GM19438 (cell line): ENCODE measurements around the gene MTUS2.

Experiments used
- ATAC-seq: cut with Tn5 transposase; IDR thresholded peaks from one replicate; pipeline ENCODE4 v1.9.1; 2021; ENCODE audit warnings: low read depth; ENCODE audit not compliant: unreplicated experiment

Gene MTUS2

GRCh38 chr13:29535663-29536655 lies 715.8 kb downstream of the MTUS2 start:
- ATAC-seq: no peak

DNA sequence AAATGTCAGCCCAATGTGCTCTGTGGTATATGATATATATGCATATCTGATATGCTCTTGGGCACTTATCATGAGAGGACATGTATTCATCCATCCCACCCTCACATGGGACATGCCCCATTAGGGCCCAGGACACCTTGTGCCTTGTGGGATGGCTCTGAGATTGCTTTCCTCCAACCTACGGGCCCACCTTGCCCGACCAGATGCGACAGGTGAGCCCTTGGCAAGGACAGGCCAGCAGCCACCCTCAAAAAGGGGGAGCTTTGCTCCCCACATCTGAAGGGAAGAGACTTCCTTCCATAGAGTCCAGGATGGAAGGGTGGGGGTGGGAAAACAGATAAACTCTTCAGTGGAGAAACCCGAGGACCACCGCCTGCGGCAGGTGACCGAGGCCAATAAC lies 716.7 kb downstream of the MTUS2 start:
- ATAC-seq: no peak

DNA sequence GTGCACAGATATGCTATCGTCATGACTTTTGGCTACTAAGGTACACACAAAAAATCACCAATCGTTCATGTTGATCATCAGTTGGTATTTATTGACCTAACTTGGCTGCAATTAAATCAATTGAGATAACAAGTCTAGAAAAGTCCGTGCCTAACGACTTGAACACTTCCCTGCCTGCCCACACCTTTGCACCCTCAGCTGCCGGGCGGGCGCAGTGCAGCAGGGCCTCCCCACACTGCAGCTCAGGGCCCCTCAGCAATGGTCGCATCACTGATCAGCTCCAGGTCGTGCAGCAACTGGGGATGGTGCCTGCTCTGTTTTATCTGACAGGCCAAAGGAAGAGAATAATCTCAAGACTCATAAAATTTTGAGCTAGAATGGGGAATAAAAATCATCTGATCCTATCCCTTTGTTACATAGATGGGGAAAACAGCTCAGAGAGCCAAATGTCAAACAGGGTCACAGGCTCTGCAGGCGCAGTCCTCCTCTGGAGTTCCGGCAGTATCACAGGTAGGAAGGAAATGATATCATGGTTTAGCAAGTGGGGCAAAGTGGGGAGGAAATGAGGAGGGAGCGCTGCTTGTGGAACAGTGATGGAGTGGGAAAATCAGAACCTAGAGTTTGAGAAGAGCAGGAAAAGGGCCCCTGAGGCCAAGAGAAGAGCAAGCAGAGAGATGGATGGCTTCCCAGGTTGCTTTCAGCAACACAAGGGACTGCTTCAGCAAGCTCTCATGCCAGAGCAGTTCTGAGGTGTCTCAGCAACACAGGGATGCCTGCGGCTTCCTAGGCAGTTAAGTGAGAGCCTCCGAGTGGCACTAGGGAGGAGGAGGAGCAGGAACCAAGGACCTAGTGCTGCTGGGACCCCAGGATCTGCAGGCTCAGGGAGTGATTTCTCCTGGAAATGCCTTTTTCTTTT lies 717.9 kb downstream of the MTUS2 start:
- no peak for ATAC-seq

DNA sequence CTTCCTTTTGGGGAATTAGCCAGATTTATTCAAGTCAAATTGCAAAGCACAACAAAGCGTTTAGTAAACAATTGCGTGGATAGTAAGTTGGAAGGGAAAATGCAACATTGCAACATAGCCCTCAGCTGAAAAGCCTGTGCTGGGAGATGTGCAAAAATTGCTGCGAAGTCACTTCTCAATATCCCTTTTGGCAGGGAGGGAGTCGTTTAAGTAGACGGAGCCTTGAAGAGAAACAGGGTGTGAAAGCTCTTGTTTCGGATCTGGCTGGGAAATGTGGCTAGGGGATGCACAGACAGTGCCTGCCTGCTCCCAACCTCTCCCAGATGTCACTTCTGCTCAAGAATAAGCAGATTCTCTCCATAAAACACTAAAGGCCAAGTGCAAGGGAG lies 718.5 kb downstream of the MTUS2 start:
- no peak for ATAC-seq

DNA sequence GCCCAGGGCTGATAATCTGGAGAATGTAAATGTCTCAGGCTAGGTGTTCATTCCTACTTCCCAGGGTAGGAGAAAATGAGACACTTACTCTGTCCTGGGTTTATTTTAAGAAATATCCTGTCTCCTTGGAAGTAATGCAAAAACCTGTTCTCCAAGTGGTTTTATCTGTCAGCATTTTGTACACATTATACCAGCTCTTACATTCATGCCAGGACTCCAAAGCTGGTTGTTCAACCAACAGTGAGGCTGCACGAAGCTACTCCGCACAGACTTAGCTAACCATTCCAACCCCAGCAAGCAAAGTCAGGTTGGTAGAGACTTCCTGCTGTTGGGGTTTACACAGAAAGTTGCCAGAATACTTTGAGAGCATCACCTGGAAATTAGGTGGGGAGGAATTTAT lies 719.7 kb downstream of the MTUS2 start:
- no peak for ATAC-seq

DNA sequence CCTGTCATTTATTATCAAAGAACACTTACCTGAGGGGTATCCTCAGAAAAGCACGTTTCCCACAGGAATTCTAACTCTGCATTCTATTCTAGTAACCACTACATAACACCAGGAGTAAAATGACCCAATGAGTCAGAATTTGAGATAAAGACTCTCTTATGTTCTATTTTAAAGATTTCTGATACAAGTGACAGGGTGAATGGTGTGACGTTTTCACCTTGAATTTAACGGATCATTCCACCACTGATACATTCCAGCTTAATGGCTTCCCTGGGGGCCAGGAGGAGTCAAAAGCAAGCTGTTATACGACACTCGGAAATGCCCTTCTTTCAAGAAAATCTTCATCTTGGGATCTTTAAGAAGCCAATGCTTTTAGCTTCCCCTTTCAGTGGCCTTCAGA lies 720.2 kb downstream of the MTUS2 start:
- no peak for ATAC-seq

DNA sequence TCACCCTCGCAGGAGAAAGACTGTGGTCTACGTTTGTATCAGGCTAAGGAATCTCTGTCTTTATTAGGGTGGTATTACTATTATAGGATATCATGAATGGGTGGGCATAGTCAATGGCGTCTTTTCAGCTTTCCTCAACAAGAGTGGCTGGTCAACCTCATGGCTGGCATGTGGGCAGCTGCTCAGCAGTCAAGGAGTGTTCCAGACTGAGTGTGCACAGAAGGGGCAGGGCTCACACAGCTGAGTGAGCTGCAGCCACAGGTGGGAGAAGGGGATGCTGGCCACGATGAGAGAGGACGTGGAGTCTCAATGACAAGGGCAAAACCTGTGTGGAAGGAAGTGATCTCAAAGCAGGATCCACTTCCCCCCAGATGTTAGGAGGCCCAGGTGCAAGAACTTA lies 720.7 kb downstream of the MTUS2 start:
- ATAC-seq: no peak

- no peak for ATAC-seq
These were observed 721.3 kb downstream of the MTUS2 start for GRCh38 chr13:29541400-29541799.

DNA sequence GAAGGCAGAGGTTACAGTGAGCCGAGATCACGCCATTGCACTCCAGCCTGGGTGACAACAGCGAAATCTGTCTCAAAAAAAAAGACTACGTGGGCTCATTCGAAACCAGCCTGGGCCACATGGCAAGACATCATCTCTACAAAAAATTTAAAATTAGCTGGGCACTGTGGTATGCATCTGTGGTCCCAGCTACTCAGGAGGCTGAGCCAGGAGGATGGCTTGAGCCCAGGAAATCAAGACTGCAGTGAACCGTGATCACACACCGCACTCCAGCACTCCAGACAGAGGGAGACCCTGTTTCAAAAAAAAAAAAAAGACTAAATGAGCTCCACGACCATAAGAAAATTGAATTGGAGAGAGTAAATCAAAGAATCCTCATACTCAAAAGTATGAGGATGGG lies 722.2 kb downstream of the MTUS2 start:
- ATAC-seq: no peak

DNA sequence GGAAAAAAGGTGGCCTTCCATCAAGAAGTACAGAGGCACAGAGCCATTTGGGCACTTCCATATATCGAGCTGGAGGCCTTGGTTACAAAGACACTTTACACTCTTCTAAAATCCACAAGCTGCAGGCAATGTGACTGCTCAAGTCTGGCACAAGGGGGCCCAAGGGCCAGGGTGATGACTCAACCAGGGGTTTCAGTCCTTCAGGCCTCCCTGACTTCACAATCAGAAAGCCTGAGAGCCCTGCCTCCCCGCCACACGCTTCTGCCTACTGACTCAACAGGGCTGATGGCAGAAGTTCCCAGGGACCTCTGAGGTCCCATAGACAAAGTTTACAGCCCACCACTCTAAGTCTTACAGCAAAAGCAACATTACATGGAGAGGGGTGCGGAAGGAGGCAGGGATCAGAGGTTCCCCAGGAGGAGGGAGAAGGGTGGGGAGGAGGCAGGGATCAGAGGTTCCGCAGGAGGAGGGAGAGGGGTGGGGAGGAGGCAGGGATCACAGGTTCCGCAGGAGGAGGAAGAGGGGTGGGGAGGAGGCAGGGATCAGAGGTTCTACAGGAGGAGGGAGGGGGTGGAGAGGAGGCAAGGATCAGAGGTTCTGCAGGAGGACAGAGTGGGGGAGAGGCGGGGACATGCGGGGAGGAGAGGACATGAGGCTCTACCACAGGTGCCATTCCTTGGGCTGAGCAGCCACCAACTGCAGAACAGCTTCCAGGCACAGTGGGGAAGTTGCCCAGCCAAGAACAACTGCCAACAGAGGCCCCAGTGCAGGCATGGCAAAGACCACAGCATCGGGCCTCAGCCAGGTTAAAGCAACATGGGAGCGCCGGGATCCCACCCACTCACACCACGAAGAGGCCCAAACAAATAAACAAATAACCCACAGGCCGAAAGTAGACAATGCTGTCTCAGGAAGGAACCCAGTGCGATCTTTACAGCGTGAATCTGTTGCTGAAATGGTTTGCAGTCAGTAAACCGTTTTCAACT lies 723.4 kb downstream of the MTUS2 start:
- ATAC-seq: peak; percentile 92

DNA sequence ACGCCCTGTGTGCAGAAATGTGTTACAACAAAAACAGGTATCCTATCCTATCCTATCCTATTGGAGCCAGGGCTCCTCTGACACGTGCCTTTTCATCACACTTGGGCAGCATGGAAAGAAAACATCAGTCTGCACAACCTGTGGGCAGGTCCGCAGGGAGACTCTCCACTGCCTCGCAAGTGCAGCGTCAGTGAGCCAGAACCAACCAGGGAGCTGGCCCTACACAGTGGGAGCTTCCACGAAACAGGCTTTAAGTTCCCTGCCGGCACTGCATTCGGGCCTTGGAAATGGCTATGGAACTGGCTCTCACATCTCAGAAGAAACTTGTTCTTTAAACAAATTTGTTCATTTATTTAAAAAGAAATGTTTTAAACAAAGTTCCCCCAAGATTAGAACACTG lies 725.8 kb downstream of the MTUS2 start:
- no peak for ATAC-seq

DNA sequence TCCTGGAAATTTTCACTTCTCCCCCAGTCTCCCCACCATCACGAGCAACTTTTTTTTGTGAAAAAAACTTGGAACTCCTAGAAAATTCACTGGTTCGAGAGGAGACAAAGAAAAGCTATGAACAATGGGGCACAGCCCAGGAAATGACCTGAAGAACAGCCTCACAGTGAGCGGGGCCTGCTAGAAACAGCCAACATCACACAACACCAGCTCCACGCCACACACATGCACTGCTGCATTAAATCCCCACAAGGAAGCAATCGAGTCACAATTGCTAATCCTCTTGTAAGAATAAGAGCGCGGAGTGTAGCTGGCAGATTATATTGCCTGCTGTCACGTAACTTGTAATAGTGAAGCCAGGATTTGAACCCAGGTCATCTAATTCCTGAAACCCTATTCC lies 726.5 kb downstream of the MTUS2 start:
- no peak for ATAC-seq

GRCh38 chr13:29547153-29547552 lies 727.0 kb downstream of the MTUS2 start:
- ATAC-seq: no peak

DNA sequence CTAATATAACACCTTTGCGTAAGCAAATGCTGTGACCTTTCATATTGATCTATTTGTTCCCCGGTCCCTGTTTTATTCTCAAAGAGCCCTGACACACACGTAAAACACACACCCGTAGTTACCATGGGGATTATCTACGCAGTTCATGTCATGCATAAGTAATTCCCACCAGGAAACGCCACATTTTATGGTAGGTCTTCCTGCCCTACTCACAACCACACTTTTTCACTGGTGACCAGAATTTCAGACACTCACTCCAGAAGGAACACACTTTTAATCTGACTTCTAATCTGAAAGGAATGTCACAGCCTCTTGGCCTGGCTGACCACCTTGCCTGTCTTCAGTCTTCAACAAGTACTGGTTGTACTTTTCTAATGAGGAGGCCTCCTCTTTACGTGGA lies 728.6 kb downstream of the MTUS2 start:
- ATAC-seq: no peak

DNA sequence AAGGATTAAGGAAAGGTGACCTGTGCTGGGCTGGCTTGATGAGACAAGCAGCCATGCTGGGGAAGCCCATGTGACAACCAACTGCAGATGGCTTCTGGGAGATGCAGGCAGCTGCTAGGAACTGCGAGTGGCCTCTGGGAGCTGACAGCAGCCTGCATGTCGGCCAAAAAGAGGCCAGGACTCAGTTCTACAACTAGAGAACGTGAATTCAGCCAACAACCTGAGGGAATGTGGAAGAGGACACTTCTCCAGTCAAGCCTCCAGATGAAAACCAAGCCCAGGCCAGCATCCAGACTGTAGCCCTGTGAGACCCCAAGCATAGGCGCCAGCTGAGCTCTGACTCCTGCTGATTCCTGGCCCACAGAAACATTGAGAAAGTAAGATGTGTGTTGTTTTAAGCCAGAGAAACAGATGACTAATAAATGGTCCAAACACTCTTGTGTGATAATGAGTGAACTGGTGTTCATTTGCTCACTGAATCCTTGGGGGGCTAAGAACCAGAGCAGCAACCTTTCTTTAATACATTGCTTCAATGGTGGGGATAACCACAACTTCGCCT lies 730.4 kb downstream of the MTUS2 start:
- ATAC-seq: no peak

- ATAC-seq: no peak
These were observed 731.1 kb downstream of the MTUS2 start for GRCh38 chr13:29551214-29551613.
